MCF 10A (cell line): ENCODE measurements around the gene TBC1D17. TPM values are rescaled to one million over a fixed set of nuclear protein-coding genes. Genes with fewer than 3 reads are reported as not detected.

Experiments used
- BruUV-seq: library from RNA; stranded (reverse); fragments of 400-500 nt; replicated peaks from 2 replicates; lab custom pipeline; 2021; lab: Mats Ljungman, UMichigan
- CTCF ChIA-PET: fragments of 300-600 bp; sonication (Branson Sonifier 250); formaldehyde crosslinking; extraction: SDS; loops from one replicate; lab custom pipeline; 2021; ENCODE audit warnings: antibody characterized with exemption, inconsistent platforms; lab: Yijun Ruan, JAX
- POLR2A ChIA-PET: fragments of 300-600, 350-650 bp; sonication (Branson Sonifier 250); formaldehyde crosslinking; extraction: SDS; loops from one replicate; lab custom pipeline; 2020; ENCODE audit warnings: antibody characterized with exemption, inconsistent platforms; lab: Yijun Ruan, JAX
- DNase-seq: peaks from one replicate; pipeline ENCODE4 v3.0.0-alpha.2; 2018; ENCODE audit not compliant: unreplicated experiment
- H3K27ac Mint-ChIP-seq: one replicate; pipeline ENCODE4 v1.8.0; 2022; ENCODE audit warnings: mild to moderate bottlenecking, low read depth, mixed read lengths; ENCODE audit not compliant: unreplicated experiment
- H3K27me3 Mint-ChIP-seq: one replicate; pipeline ENCODE4 v1.8.0; 2022; ENCODE audit warnings: mixed read lengths; ENCODE audit not compliant: insufficient read depth, unreplicated experiment
- H3K36me3 Mint-ChIP-seq: one replicate; pipeline ENCODE4 v1.8.0; 2022; ENCODE audit warnings: mild to moderate bottlenecking, moderate library complexity, mixed read lengths; ENCODE audit not compliant: insufficient read depth, unreplicated experiment
- H3K4me1 Mint-ChIP-seq: one replicate; pipeline ENCODE4 v1.8.0; 2022; ENCODE audit warnings: mixed read lengths; ENCODE audit not compliant: insufficient read depth, unreplicated experiment
- H3K4me3 Mint-ChIP-seq: one replicate; pipeline ENCODE4 v1.8.0; 2022; ENCODE audit warnings: mild to moderate bottlenecking, moderate library complexity, mixed read lengths; ENCODE audit not compliant: unreplicated experiment
- H3K9me3 Mint-ChIP-seq: one replicate; pipeline ENCODE4 v1.8.0; 2022; ENCODE audit warnings: mixed read lengths; ENCODE audit not compliant: unreplicated experiment
- intact Hi-C: fragments of 100-400 bp; cut with micrococcal nuclease; formaldehyde crosslinking; loops from 2 replicates; pipeline ENCODE4 v1.14.1; 2022
- total RNA-seq: library from RNA; stranded (reverse); gene quantifications from 2 replicates; pipeline ENCODE4 v1.2.3, GENCODE V29; 2022
- TF ChIP-seq, protein P1 (sequence below): fragments of 200-600 bp; IDR thresholded peaks from one replicate; pipeline ENCODE4 v1.8.0; 2022; ENCODE audit warnings: antibody characterized with exemption, mild to moderate bottlenecking; ENCODE audit not compliant: unreplicated experiment

TBC1D17 gene
- total RNA-seq, 1 experiment from 2014 or later: 25.5 TPM

DNA sequence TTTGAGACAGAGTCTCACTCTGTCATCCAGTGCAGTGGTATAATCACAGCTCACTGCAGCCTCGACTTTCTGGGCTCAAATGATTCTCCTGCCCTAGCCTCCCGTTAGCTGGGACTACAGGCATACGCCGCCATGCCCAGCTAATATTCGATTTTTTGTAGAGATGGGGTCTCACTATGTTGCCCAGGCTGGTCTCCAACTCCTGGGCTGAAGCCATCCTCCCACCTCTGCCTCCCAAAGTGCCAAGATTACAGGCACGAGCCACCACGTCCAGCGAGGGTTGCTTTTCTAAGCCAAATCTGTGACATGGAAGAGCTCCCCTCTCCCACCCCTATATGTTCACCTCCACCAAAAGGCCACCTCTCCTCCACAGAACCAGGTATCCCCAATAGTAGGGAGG is 40.6 kb downstream of the TBC1D17 start:
- intact Hi-C loops: no loop called here
- H3K27ac Mint-ChIP-seq: no peak overlapping the region
- no peaks in the 10 kb centered on the region for H3K27me3 Mint-ChIP-seq
- peaks cover 50% of the 10 kb centered on the region for H3K36me3 Mint-ChIP-seq
- ChIA-PET CTCF (no interaction called here), POLR2A (interaction anchor here (0.9 kb wide), 1 partner anchor 10 kb away, joined by 5 read pairs; no protein-coding TSS in a partner anchor)
- no TSS peak for BruUV-seq
- no peaks in the 10 kb centered on the region for H3K9me3 Mint-ChIP-seq
- TF ChIP-seq, protein P1, sequence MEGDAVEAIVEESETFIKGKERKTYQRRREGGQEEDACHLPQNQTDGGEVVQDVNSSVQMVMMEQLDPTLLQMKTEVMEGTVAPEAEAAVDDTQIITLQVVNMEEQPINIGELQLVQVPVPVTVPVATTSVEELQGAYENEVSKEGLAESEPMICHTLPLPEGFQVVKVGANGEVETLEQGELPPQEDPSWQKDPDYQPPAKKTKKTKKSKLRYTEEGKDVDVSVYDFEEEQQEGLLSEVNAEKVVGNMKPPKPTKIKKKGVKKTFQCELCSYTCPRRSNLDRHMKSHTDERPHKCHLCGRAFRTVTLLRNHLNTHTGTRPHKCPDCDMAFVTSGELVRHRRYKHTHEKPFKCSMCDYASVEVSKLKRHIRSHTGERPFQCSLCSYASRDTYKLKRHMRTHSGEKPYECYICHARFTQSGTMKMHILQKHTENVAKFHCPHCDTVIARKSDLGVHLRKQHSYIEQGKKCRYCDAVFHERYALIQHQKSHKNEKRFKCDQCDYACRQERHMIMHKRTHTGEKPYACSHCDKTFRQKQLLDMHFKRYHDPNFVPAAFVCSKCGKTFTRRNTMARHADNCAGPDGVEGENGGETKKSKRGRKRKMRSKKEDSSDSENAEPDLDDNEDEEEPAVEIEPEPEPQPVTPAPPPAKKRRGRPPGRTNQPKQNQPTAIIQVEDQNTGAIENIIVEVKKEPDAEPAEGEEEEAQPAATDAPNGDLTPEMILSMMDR: no peak
- H3K4me3 Mint-ChIP-seq: no peak overlapping the region
- no peak for DNase-seq
- H3K4me1 Mint-ChIP-seq: peaks cover 8% of the 10 kb centered on the region

DNA sequence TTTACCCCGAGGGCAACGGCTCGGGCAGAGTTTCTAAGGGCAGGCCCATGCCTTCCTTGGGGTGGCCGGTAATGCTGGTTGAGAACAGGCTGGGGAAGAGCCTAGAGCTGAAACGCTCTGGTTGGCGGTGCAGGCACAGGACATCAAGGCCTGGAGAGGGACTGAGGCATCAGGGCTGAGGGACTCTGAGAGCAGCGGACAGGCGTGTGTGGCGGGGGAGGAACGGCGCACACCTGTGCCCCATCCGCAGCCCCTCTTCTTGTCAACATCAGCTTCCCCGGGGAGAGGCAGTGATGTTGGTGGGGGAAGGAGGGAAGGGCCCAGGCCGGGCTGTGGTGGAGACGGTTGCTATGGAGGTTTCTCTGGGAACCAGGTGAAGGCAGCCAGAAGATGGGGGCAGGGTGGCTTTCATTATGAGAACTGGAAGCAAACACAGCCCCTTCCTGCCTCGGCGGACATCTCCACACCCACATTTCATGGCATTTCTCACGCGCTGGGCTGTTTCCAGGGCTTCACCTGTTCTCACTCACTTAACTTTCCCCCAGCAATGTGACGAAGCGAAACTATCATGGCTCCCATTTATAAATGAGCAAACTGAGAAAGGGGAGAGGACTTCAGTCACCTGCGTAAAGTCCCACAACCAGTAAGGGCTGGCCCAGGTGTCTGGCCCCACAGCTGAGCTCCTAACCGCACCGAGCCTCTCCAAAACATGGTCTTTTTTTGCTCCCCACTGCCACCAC is 43.3 kb downstream of the TBC1D17 start:
- CTCF ChIA-PET: no interaction called here

DNA sequence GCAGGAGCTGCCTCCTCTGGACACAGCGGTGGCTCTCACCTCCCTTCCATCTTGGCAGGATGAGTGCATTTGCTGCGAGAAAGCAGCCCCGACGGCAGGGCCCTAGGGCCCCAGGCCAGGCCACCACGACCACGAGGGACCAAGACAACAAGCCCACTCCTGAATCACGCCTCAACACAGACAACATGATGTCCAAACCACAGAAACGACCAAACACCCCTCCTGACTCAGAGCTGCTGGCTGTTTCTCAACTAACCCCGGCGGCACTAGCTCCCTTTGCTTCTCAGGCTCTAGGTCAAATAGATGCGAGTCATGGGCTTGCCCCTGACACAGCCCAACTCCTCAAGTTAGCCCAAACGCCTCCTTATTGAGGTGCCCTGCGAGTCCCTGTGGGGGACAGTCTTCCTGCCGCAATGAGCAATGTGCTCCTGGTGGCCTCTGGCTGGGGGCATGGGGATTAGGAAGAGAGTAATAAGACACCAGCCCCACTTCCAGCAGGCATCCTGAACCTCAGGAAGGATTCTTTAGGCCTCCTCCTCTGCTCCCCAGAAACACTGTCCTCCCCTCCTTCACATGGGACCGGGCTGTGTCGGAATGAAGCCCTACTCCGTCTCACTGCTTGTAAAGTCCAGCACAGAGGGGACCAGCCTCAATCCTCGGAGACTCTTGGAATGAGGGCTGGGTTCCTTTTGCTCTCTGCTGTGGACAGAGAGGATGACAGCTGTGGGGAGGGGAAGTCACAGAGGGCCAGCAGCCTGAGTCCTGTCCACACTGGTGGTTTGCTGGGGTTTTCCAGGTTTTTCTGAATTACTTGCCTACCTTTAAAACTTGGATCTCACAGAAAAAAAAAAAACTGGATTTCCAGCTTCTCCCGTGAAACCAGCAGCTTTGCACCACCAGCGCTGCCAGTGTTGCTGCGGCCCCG is 44.6 kb downstream of the TBC1D17 start:
- intact Hi-C loops: no loop called here
- Mint-ChIP-seq H3K4me3 (no peak overlapping the region), H3K9me3 (no peaks in the 10 kb centered on the region), H3K36me3 (peaks cover 45% of the 10 kb centered on the region), H3K27ac (no peak overlapping the region), H3K27me3 (no peaks in the 10 kb centered on the region), H3K4me1 (peaks cover 8% of the 10 kb centered on the region)
- ChIA-PET CTCF (interaction anchor here (0.6 kb wide), 1 partner anchor 356 kb away, joined by 4 read pairs; no protein-coding TSS in a partner anchor), POLR2A (no interaction called here)
- DNase-seq: peak; percentile 36
- TF ChIP-seq, protein P1: no peak
- BruUV-seq: no TSS peak

More for the DNA sequence above, 43.3 kb downstream of the TBC1D17 start:
- intact Hi-C loops: no loop called here
- BruUV-seq: no TSS peak
- Mint-ChIP-seq H3K4me3 (no peak overlapping the region), H3K9me3 (no peaks in the 10 kb centered on the region), H3K4me1 (peaks cover 8% of the 10 kb centered on the region), H3K27ac (peak overlapping the region; percentile 51), H3K27me3 (no peaks in the 10 kb centered on the region), H3K36me3 (peaks cover 36% of the 10 kb centered on the region)
- no peak for DNase-seq
- POLR2A ChIA-PET: no interaction called here
- TF ChIP-seq, protein P1: no peak
